Right lobe of liver (tissue), 6 donors: ENCODE results near the gene TXNDC5. TPM values are rescaled to one million over a fixed set of nuclear protein-coding genes. Genes with fewer than 3 reads are reported as not detected.

Experiments used
- ATAC-seq, 4 donors: fragments of 200-7000 bp; cut with Tn5 transposase; one replicate each; pipeline ENCODE4 v1.9.1; 2020; ENCODE audit warnings: mild to moderate bottlenecking in 4 of 4, moderate library complexity in 4 of 4
- DNase-seq, 3 donors: peaks; one replicate each; pipeline ENCODE4 v3.0.0-alpha.2; 2020
- H3K27ac ChIP-seq, 3 donors: fragments of 200-600 bp; one replicate each; pipeline ENCODE4 v1.8.0; 2022
- H3K27me3 ChIP-seq, 2 donors: fragments of 200-600 bp; one replicate each; pipeline ENCODE4 v1.8.0; 2022
- H3K36me3 ChIP-seq, 4 donors: fragments of 200-600 bp; sonication (generic) in 1 of 4; one replicate each; pipeline versions ENCODE4 v1.5.1 to v1.8.0; 2017 to 2022; ENCODE audit warnings: control low read depth in 1 of 4
- H3K4me1 ChIP-seq, 4 donors: fragments of 200-600 bp; sonication (generic) in 1 of 4; one replicate each; pipeline versions ENCODE4 v1.5.1 to v1.8.0; 2017 to 2022; ENCODE audit warnings: control low read depth in 1 of 4
- H3K4me3 ChIP-seq, 3 donors: fragments of 200-600 bp; one replicate each; pipeline ENCODE4 v1.8.0; 2022
- H3K9me3 ChIP-seq, 4 donors: fragments of 200-600 bp; sonication (generic) in 1 of 4; one replicate each; pipeline versions ENCODE4 v1.5.1 to v1.8.0; 2017 to 2022; ENCODE audit warnings: control low read depth in 1 of 4
- CTCF ChIP-seq, 4 donors: fragments of 200-600 bp in 3 of 4; fragments of 450-650 bp in 1 of 4; IDR thresholded peaks; one replicate each; pipeline versions ENCODE4 v1.5.1 to v1.8.0; 2016 to 2022; ENCODE audit warnings: antibody characterized with exemption in 4 of 4, mild to moderate bottlenecking in 2 of 4
- POLR2A ChIP-seq: fragments of 450-650 bp; IDR thresholded peaks from one replicate; pipeline ENCODE4 v1.6.1; 2017; ENCODE audit warnings: antibody characterized with exemption, mild to moderate bottlenecking
- WGBS: methylation state at CpG from one replicate; pipeline ENCODE4 v1.1.6; 2018; ENCODE audit warnings: low coverage, low lambda C conversion rate; ENCODE audit not compliant: insufficient coverage; ENCODE audit errors: missing lambda C conversion rate; 5-methylcytosine and 5-hydroxymethylcytosine counted together
- intact Hi-C, 2 donors: fragments of 100-400 bp; cut with DNase I; formaldehyde crosslinking; loops; one replicate each; pipeline versions ENCODE4 v1.11.2 to v1.14.1; 2022
- total RNA-seq, 6 experiments: library from RNA; depleted of rRNA in 2 of 6; stranded (reverse); fragments of >200 nt in 2 of 6; fragmentation: NEBNext Ultra II Directional in 3 of 6; extraction: Animal tissue kit (Norgen Biotek cat#: 25700) in 3 of 6; gene quantifications; one replicate each; pipeline versions ENCODE4 v1.1.0 to v1.2.4, GENCODE V29; 2016 to 2023
- donor health status: DM: no; HTN: yes; CAD: no.
- donor health status: DM: no; HTN: no; CAD: no.
- donor health status: DM: no; HTN: no; CAD: no.
- donor health status: DM: no; HTN: yes; CAD: no.
- donor health status: DM: no; HTN: yes; CAD: no.

TXNDC5 gene
- total RNA-seq, 6 experiments from 2014 or later = 87.9 to 187 (median 133) TPM

- no peaks in the 10 kb centered on the region for H3K9me3 ChIP-seq
- H3K4me1 ChIP-seq = no peaks in the 10 kb centered on the region
- no peak for TF ChIP-seq CTCF (IDR thresholded peaks at IDR 0.05)
- TF ChIP-seq POLR2A = no peak
- H3K27me3 ChIP-seq = no peaks in the 10 kb centered on the region
- no peak overlapping the region for H3K4me3 ChIP-seq
- H3K36me3 ChIP-seq = no peaks in the 10 kb centered on the region
- intact Hi-C loops = no loop called here
- DNase-seq = no peak
- no peak for ATAC-seq
- H3K27ac ChIP-seq = no peak overlapping the region
Measured at GRCh38 chr6:7924867-7925266, 14.3 kb upstream of the TXNDC5 start.

- no peaks in the 10 kb centered on the region for H3K4me1 ChIP-seq
- no peak for TF ChIP-seq POLR2A
- TF ChIP-seq CTCF (IDR thresholded peaks at IDR 0.05) = no peak
- H3K36me3 ChIP-seq = no peaks in the 10 kb centered on the region
- no peaks in the 10 kb centered on the region for H3K27me3 ChIP-seq
- no peaks in the 10 kb centered on the region for H3K9me3 ChIP-seq
- no peak for DNase-seq
- H3K4me3 ChIP-seq = no peak overlapping the region
- WGBS = 89% methylated on average over 1 of the region's 1 CpG
- H3K27ac ChIP-seq = no peak overlapping the region
- intact Hi-C loops = no loop called here
- no peak for ATAC-seq
Measured at GRCh38 chr6:7922596-7922995, 12.0 kb upstream of the TXNDC5 start.

GRCh38 chr6:7921632-7922092 is 11.1 kb upstream of the TXNDC5 start:
- TF ChIP-seq POLR2A = no peak
- TF ChIP-seq CTCF (IDR thresholded peaks at IDR 0.05) = no peak
- no peak overlapping the region for H3K4me3 ChIP-seq
- H3K27ac ChIP-seq = no peak overlapping the region
- no peaks in the 10 kb centered on the region for H3K9me3 ChIP-seq
- ATAC-seq = peak in 3 of 4 donors; percentile 49 to 64 (median 60)
- H3K27me3 ChIP-seq = no peaks in the 10 kb centered on the region
- H3K4me1 ChIP-seq = no peaks in the 10 kb centered on the region
- no peaks in the 10 kb centered on the region for H3K36me3 ChIP-seq
- WGBS = 50% methylated on average over 5 of the region's 5 CpGs
- intact Hi-C loops = no loop called here
- DNase-seq = no peak

- ATAC-seq (no peak), DNase-seq (no peak)
- intact Hi-C loops = no loop called here
- WGBS = 73% methylated on average over 4 of the region's 4 CpGs
- Histone ChIP-seq H3K4me1 (no peaks in the 10 kb centered on the region), H3K4me3 (no peak overlapping the region), H3K36me3 (no peaks in the 10 kb centered on the region), H3K27ac (no peak overlapping the region), H3K9me3 (no peaks in the 10 kb centered on the region), H3K27me3 (no peaks in the 10 kb centered on the region)
- no peak for TF ChIP-seq CTCF (IDR thresholded peaks at IDR 0.05)
- no peak for TF ChIP-seq POLR2A
Measured at GRCh38 chr6:7921046-7921445, 10.5 kb upstream of the TXNDC5 start.

GRCh38 chr6:7920425-7920824 is 9.8 kb upstream of the TXNDC5 start:
- no peaks in the 10 kb centered on the region for H3K9me3 ChIP-seq
- intact Hi-C loops = no loop called here

More at GRCh38 chr6:7920425-7920824, 9.8 kb upstream of the TXNDC5 start:
- WGBS = 58% methylated on average over 2 of the region's 2 CpGs
- TF ChIP-seq POLR2A (no peak), CTCF (IDR thresholded peaks at IDR 0.05) (no peak)
- DNase-seq (no peak), ATAC-seq (no peak)
- no peaks in the 10 kb centered on the region for H3K4me1 ChIP-seq
- no peak overlapping the region for H3K4me3 ChIP-seq
- no peak overlapping the region for H3K27ac ChIP-seq
- H3K27me3 ChIP-seq = no peaks in the 10 kb centered on the region
- H3K36me3 ChIP-seq = no peaks in the 10 kb centered on the region
